Inflammatory macrophage treated with lipopolysaccharide for 1 hour (primary cell): ENCODE data around the gene DTNA.
"Not testable (repeated sequence)": the region's sequence is repeated elsewhere in the genome, so short reads cannot be mapped to it uniquely, and the experiment has no call there.

Experiments used
- DNase-seq, 2 donors: peaks; one replicate each; pipeline ENCODE4 v3.0.0-alpha.2; 2020 to 2022

Gene DTNA

GRCh38 chr18:34709750-34710441, at the start of gene DTNA:
DTNA (plus strand) TSS chr18:34710298; CDS start chr18:34755977, 45,679 bp downstream.
- peak; percentile 76 to 92 for DNase-seq

- DNase-seq = no peak
These were observed 49.5 kb upstream of the DTNA start for GRCh38 chr18:34660572-34660971.

GRCh38 chr18:34661464-34662087, 48.5 kb upstream of the DTNA start:
- DNase-seq = peak; percentile 38 to 74

GRCh38 chr18:34676816-34677574, 33.1 kb upstream of the DTNA start:
- DNase-seq = no peak

- DNase-seq = not testable (repeated sequence)
These were observed 20.3 kb upstream of the DTNA start for GRCh38 chr18:34689750-34690149.

GRCh38 chr18:34691614-34692013, 18.5 kb upstream of the DTNA start:
- no peak for DNase-seq

GRCh38 chr18:34694591-34695165, 15.4 kb upstream of the DTNA start:
- no peak for DNase-seq

- DNase-seq = no peak
These were observed 14.8 kb upstream of the DTNA start for GRCh38 chr18:34695310-34695709.

GRCh38 chr18:34696671-34697070, 13.4 kb upstream of the DTNA start:
- no peak for DNase-seq

- no peak for DNase-seq
These were observed 12.9 kb upstream of the DTNA start for GRCh38 chr18:34697233-34697632.

- DNase-seq = no peak
These were observed 12.2 kb upstream of the DTNA start for GRCh38 chr18:34697891-34698290.

GRCh38 chr18:34701911-34702310, 8.2 kb upstream of the DTNA start:
- no peak for DNase-seq

GRCh38 chr18:34702814-34703213, 7.3 kb upstream of the DTNA start:
- no peak for DNase-seq

GRCh38 chr18:34704074-34704473, 6.0 kb upstream of the DTNA start:
- no peak for DNase-seq

GRCh38 chr18:34704823-34705222, 5.3 kb upstream of the DTNA start:
- DNase-seq = no peak

GRCh38 chr18:34707670-34708069, 2.4 kb upstream of the DTNA start:
- DNase-seq = no peak

- DNase-seq = peak; percentile 87 to 95
These were observed 994 bp upstream of the DTNA start for GRCh38 chr18:34709104-34709503.

- DNase-seq = peak; percentile 3 to 28
These were observed 388 bp downstream of the DTNA start for GRCh38 chr18:34710458-34710914.

- no peak for DNase-seq
These were observed 836 bp downstream of the DTNA start for GRCh38 chr18:34710934-34711333.

- DNase-seq = not testable (repeated sequence)
These were observed 6.0 kb downstream of the DTNA start for GRCh38 chr18:34716111-34716510.

GRCh38 chr18:34718610-34719009, 8.5 kb downstream of the DTNA start:
- DNase-seq = no peak

GRCh38 chr18:34720220-34720619, 10.1 kb downstream of the DTNA start:
- no peak for DNase-seq

GRCh38 chr18:34723143-34723542, 13.0 kb downstream of the DTNA start:
- DNase-seq = no peak
